PC-3 (cell line): Measurements from ENCODE around the gene DPH3.

ENCODE experiments used
- CTCF ChIP-seq: fragments of 300-600 bp; sonication (generic); conservative IDR thresholded peaks from 2 replicates; pipeline ENCODE4 v1.5.1; 2017; ENCODE audit warnings: antibody characterized with exemption, low read depth, mild to moderate bottlenecking, low read length
- EZH2 ChIP-seq: fragments of 300-600 bp; sonication (generic); IDR thresholded peaks from one replicate; pipeline ENCODE4 v1.6.1; 2017; ENCODE audit warnings: antibody characterized with exemption, mild to moderate bottlenecking, low read length; ENCODE audit not compliant: unreplicated experiment
- EZH2phosphoT487 ChIP-seq: fragments of 300-600 bp; sonication (generic); IDR thresholded peaks from 2 replicates; pipeline ENCODE4 v1.6.1; 2018; ENCODE audit warnings: mild to moderate bottlenecking, antibody characterized with exemption, low read length, borderline replicate concordance

GRCh38 chr3:16264174-16264707 lies 502 bp downstream of the DPH3 start:
- TF ChIP-seq EZH2: no peak
- TF ChIP-seq CTCF: no peak
- no peak for TF ChIP-seq EZH2phosphoT487
